H1 (cell line): Measurements from ENCODE around the gene LRP5. TPM values are rescaled to one million over a fixed set of nuclear protein-coding genes. Genes with fewer than 3 reads are reported as not detected.

Experiments
- CTCF ChIA-PET: fragments of 300-600 bp; sonication (Branson Sonifier 250); formaldehyde crosslinking; loops from one replicate; lab custom pipeline; 2021; ENCODE audit not compliant: partially characterized antibody; lab: Charles Lee
- POLR2A ChIA-PET: fragments of 300-600 bp; sonication (Branson Sonifier 250); formaldehyde crosslinking; loops from one replicate; lab custom pipeline; 2021; ENCODE audit warnings: inconsistent platforms; ENCODE audit not compliant: partially characterized antibody; lab: Charles Lee
- DNase-seq, 2 experiments: peaks; one replicate each; pipeline versions ENCODE4 v3.0.0 to v3.0.0-alpha.2; 2010 to 2022; ENCODE audit warnings: low spot score in 2 of 2, low read depth in 1 of 2, mixed read lengths in 1 of 2
- FAIRE-seq: peaks from 2 replicates; lab custom pipeline; 2011; peaks lifted over from hg19 to GRCh38; lab: Jason Lieb, UNC
- H2AFZ ChIP-seq: 2 replicates; pipeline ENCODE4 v1.8.1; 2012; ENCODE audit warnings: low read length, inconsistent platforms
- H2AK5ac ChIP-seq: 2 replicates; pipeline ENCODE4 v1.6.1; 2013; ENCODE audit warnings: low read depth, low read length
- H2BK120ac ChIP-seq: replicated peaks from 2 replicates; pipeline ENCODE3; 2013; ENCODE audit warnings: low read depth, low read length, inconsistent platforms
- H2BK12ac ChIP-seq: 2 replicates; pipeline ENCODE4 v1.6.1; 2013; ENCODE audit warnings: low read depth, low read length
- H2BK15ac ChIP-seq: 2 replicates; pipeline ENCODE4 v1.6.1; 2013; ENCODE audit warnings: low read length
- H2BK20ac ChIP-seq: 2 replicates; pipeline ENCODE4 v1.6.1; 2013; ENCODE audit warnings: low read length
- H2BK5ac ChIP-seq: 2 replicates; pipeline ENCODE4 v1.6.1; 2013; ENCODE audit warnings: low read depth, low read length
- H3K14ac ChIP-seq: 2 replicates; pipeline ENCODE4 v1.6.1; 2013; ENCODE audit warnings: inconsistent platforms; ENCODE audit not compliant: insufficient read length
- H3K18ac ChIP-seq: 2 replicates; pipeline ENCODE4 v1.6.1; 2013; ENCODE audit warnings: low read length; ENCODE audit errors: extremely low read depth
- H3K23ac ChIP-seq: 2 replicates; pipeline ENCODE4 v1.6.1; 2013; ENCODE audit warnings: inconsistent platforms; ENCODE audit not compliant: insufficient read length
- H3K23me2 ChIP-seq: 2 replicates; pipeline ENCODE4 v1.6.1; 2013; ENCODE audit warnings: low read depth, low read length
- H3K27ac ChIP-seq: 2 replicates; pipeline ENCODE4 v1.6.1; 2011; ENCODE audit warnings: low read depth, low read length, inconsistent platforms
- H3K27me3 ChIP-seq, 4 experiments: replicated peaks in 1 of 4; 1 replicate in 1 of 4; 2 replicates in 3 of 4; pipeline versions ENCODE4 v1.6.1 to v1.8.1; 2011 to 2013; ENCODE audit warnings: low read length in 3 of 4, mild to moderate bottlenecking in 3 of 4, inconsistent platforms in 2 of 4, mixed read lengths in 2 of 4, moderate library complexity in 1 of 4; ENCODE audit not compliant: control insufficient read depth in 3 of 4, insufficient read depth in 3 of 4; ENCODE audit errors: extremely low read depth in 1 of 4
- H3K36me3 ChIP-seq, 4 experiments: 2 replicates each; pipeline versions ENCODE4 v1.6.1 to v1.8.1; 2011 to 2013; ENCODE audit warnings: mild to moderate bottlenecking in 4 of 4, low read length in 3 of 4, moderate library complexity in 2 of 4, control low read depth in 1 of 4, inconsistent platforms in 1 of 4; ENCODE audit not compliant: insufficient read depth in 4 of 4, control insufficient read depth in 2 of 4
- H3K4ac ChIP-seq: replicated peaks from 2 replicates; pipeline ENCODE3; 2013; ENCODE audit warnings: low read length, low read depth, mixed read lengths, inconsistent platforms; ENCODE audit not compliant: insufficient read length
- H3K4me1 ChIP-seq, 4 experiments: replicated peaks in 1 of 4; 1 replicate in 1 of 4; 2 replicates in 3 of 4; pipeline versions ENCODE4 v1.6.1 to v1.8.1; 2011 to 2013; ENCODE audit warnings: low read length in 3 of 4, inconsistent platforms in 2 of 4, mixed read lengths in 1 of 4; ENCODE audit not compliant: insufficient read depth in 4 of 4, control insufficient read depth in 3 of 4
- H3K4me2 ChIP-seq, 2 experiments: 2 replicates each; pipeline versions ENCODE4 v1.6.1 to v1.8.1; 2011 to 2013; ENCODE audit warnings: low read depth in 2 of 2, low read length in 2 of 2, control low read depth in 1 of 2, inconsistent platforms in 1 of 2, mild to moderate bottlenecking in 1 of 2; ENCODE audit not compliant: insufficient read depth in 1 of 2
- H3K4me3 ChIP-seq, 4 experiments: fragments of 200-600, 300-600 bp in 1 of 4; sonication (generic), shearing (Covaris generic), sonication (Bioruptor Twin) in 1 of 4; 2 replicates each; pipeline versions ENCODE4 v1.5.1 to v1.8.1; 2011 to 2016; ENCODE audit warnings: low read length in 4 of 4, low read depth in 3 of 4, control low read depth in 2 of 4, inconsistent platforms in 2 of 4, mild to moderate bottlenecking in 2 of 4, mixed read lengths in 1 of 4, moderate library complexity in 1 of 4; ENCODE audit not compliant: insufficient read depth in 2 of 4; ENCODE audit errors: extremely low read depth in 1 of 4
- H3K56ac ChIP-seq: replicated peaks from 2 replicates; pipeline ENCODE3; 2013; ENCODE audit warnings: low read depth, mild to moderate bottlenecking, mixed read lengths, low read length, inconsistent platforms; ENCODE audit not compliant: insufficient read length
- H3K79me1 ChIP-seq: 2 replicates; pipeline ENCODE4 v1.6.1; 2013; ENCODE audit warnings: low read depth, low read length, control low read depth
- H3K79me2 ChIP-seq, 2 experiments: 2 replicates each; pipeline versions ENCODE4 v1.6.1 to v1.8.1; 2012 to 2013; ENCODE audit warnings: low read length in 2 of 2, mild to moderate bottlenecking in 2 of 2, inconsistent platforms in 1 of 2; ENCODE audit not compliant: insufficient read depth in 2 of 2, control insufficient read depth in 1 of 2
- H3K9ac ChIP-seq, 4 experiments: replicated peaks in 1 of 4; 1 replicate in 1 of 4; 2 replicates in 3 of 4; pipeline versions ENCODE4 v1.6.1 to v1.8.1; 2011 to 2013; ENCODE audit warnings: low read depth in 3 of 4, low read length in 3 of 4, control low read depth in 2 of 4, mild to moderate bottlenecking in 2 of 4, moderate library complexity in 2 of 4, inconsistent platforms in 1 of 4; ENCODE audit errors: extremely low read depth in 1 of 4
- H3K9me3 ChIP-seq, 2 experiments: 2 replicates each; pipeline versions ENCODE4 v1.6.1 to v1.8.1; 2012 to 2013; ENCODE audit warnings: mild to moderate bottlenecking in 2 of 2, moderate library complexity in 2 of 2, control low read depth in 1 of 2, inconsistent platforms in 1 of 2, low read depth in 1 of 2, low read length in 1 of 2, mixed read lengths in 1 of 2; ENCODE audit not compliant: insufficient read depth in 2 of 2
- H4K20me1 ChIP-seq, 2 experiments: replicated peaks in 1 of 2; 2 replicates each; pipeline versions ENCODE3 to v1.8.1; 2011 to 2013; ENCODE audit warnings: inconsistent platforms in 2 of 2, low read length in 2 of 2, mild to moderate bottlenecking in 1 of 2; ENCODE audit not compliant: insufficient read depth in 2 of 2, control insufficient read depth in 1 of 2
- H4K5ac ChIP-seq: 2 replicates; pipeline ENCODE4 v1.6.1; 2013; ENCODE audit warnings: low read length, low read depth, mixed read lengths, inconsistent platforms; ENCODE audit not compliant: insufficient read length
- H4K8ac ChIP-seq: 2 replicates; pipeline ENCODE4 v1.8.0; 2013; ENCODE audit warnings: mild to moderate bottlenecking, moderate library complexity, low read length, inconsistent platforms; ENCODE audit not compliant: insufficient read depth; ENCODE audit errors: extremely low read depth
- H4K91ac ChIP-seq: replicated peaks from 2 replicates; pipeline ENCODE3; 2013; ENCODE audit warnings: low read length, mixed read lengths, inconsistent platforms; ENCODE audit not compliant: insufficient read length
- BACH1 ChIP-seq: IDR thresholded peaks from 2 replicates; pipeline ENCODE4 v1.6.1; 2012; ENCODE audit warnings: low read length, improper control_type of control experiment
- CTBP2 ChIP-seq: IDR thresholded peaks from 2 replicates; pipeline ENCODE4 v1.7.0; 2011; ENCODE audit warnings: borderline replicate concordance, mild to moderate bottlenecking, moderate library complexity, mixed read lengths, low read length; ENCODE audit not compliant: insufficient read depth, insufficient read length
- JUND ChIP-seq: IDR thresholded peaks from 2 replicates; pipeline ENCODE4 v1.6.1; 2011; ENCODE audit warnings: mild to moderate bottlenecking, improper control_type of control experiment, low read length
- RXRA ChIP-seq: IDR thresholded peaks from 2 replicates; pipeline ENCODE4 v1.6.1; 2011; ENCODE audit warnings: low read depth, mild to moderate bottlenecking, low read length, moderate library complexity; ENCODE audit not compliant: insufficient read depth
- SIRT6 ChIP-seq: IDR thresholded peaks from one replicate; pipeline ENCODE4 v1.7.1; 2012; ENCODE audit warnings: low read length, inconsistent platforms
- SP1 ChIP-seq: IDR thresholded peaks from 2 replicates; pipeline ENCODE4 v1.6.1; 2011; ENCODE audit warnings: low read depth, low read length
- SRF ChIP-seq: IDR thresholded peaks from 2 replicates; pipeline ENCODE4 v1.6.1; 2011; ENCODE audit warnings: mild to moderate bottlenecking, low read depth, low read length, moderate library complexity
- TAF1 ChIP-seq: IDR thresholded peaks from 2 replicates; pipeline ENCODE4 v1.6.1; 2011; ENCODE audit warnings: mild to moderate bottlenecking, low read depth, low read length
- WGBS, 2 experiments: shearing (Covaris generic) in 1 of 2; methylation state at CpG; one replicate each; pipeline versions ENCODE4 v1.1.6 to v1.1.7; 2013 to 2015; ENCODE audit warnings: low lambda C conversion rate in 2 of 2, mixed read lengths in 2 of 2, inconsistent platforms in 1 of 2, low coverage in 1 of 2, missing lambda C conversion rate in 1 of 2; ENCODE audit not compliant: insufficient replicate concordance in 2 of 2, insufficient coverage in 1 of 2, insufficient read length in 1 of 2; ENCODE audit errors: extremely low coverage in 1 of 2, missing lambda C conversion rate in 1 of 2; 5-methylcytosine and 5-hydroxymethylcytosine counted together
- polyA plus RNA-seq, 7 experiments: library from polyadenylated mRNA; depleted of rRNA in 3 of 7; stranded (reverse) in 5 of 7; unstranded in 2 of 7; fragments of >200 nt in 5 of 7; fragments of 200-250 nt in 2 of 7; gene quantifications; 1 replicate in 5 of 7; 2 replicates in 1 of 7; 4 replicates in 1 of 7; pipeline versions ENCODE4 v1.2.1 to v1.2.3, GENCODE V29; 2011 to 2013; ENCODE audit warnings: missing spikeins in 2 of 7, mixed read lengths in 2 of 7
- total RNA-seq: library from RNA; stranded (reverse); fragmentation: NEBNext Ultra II Directional; extraction: Animal tissue kit (Norgen Biotek cat#: 25700); gene quantifications from 2 replicates; pipeline ENCODE4 v1.2.1, GENCODE V29; 2021

LRP5 gene
- total and polyA plus RNA-seq, 2 of the 8 experiments (the other 6 are each of a cell fraction or from before 2014, with no cell fraction given), result 19.0 to 38.9 TPM

- Histone ChIP-seq H2BK15ac (no peak overlapping the region; the same call in 1 of the 2 replicates), H3K23me2 (no peaks in the 10 kb centered on the region), H3K27me3 (no peaks in the 10 kb centered on the region), H3K36me3 (no peaks in the 10 kb centered on the region), H2BK12ac (peak overlapping the region; percentile 84; the same call in 1 of the 2 replicates), H4K8ac (no peak overlapping the region), H4K5ac (peak overlapping the region; percentile 0), H3K4me1 (peaks cover 31 to 65% (median 47%) of the 10 kb centered on the region in 4 experiments), H2BK5ac (peak overlapping the region; percentile 76), H3K79me1 (peaks cover 19% of the 10 kb centered on the region), H2BK20ac (peak overlapping the region; percentile 94), H3K4ac (peak overlapping the region; percentile 90), H2AK5ac (peak overlapping the region; percentile 97; the same call in 1 of the 2 replicates), H3K4me2 (peak overlapping the region; percentile 39 to 53), H3K14ac (no peak overlapping the region), H2AFZ (no peak overlapping the region), H3K23ac (no peak overlapping the region), H3K9ac (peak overlapping the region in 1 of 4 experiments; percentile 22; a peak in 1 of 7 replicates), H3K56ac (no peak overlapping the region), H3K27ac (no peak overlapping the region; the same call in 1 of the 2 replicates), H3K79me2 (peaks cover 0 to 67% of the 10 kb centered on the region in 2 experiments; a peak in 3 of 4 replicates), H3K9me3 (no peaks in the 10 kb centered on the region), H2BK120ac (no peak overlapping the region), H4K91ac (peak overlapping the region; percentile 76), H3K18ac (peak overlapping the region; percentile 91), H4K20me1 (peaks cover 0 to 4% of the 10 kb centered on the region in 2 experiments), H3K4me3 (peak overlapping the region in 1 of 4 experiments; percentile 38; a peak in 2 of 8 replicates)
- no peak for DNase-seq
- no peak for FAIRE-seq
- ChIA-PET POLR2A (interaction anchor here (0.7 to 2.7 kb wide), 5 partner anchors 9 to 56 kb away, joined by 3 to 17 read pairs (median 3); partner anchors contain the start of gene C11orf24), CTCF (interaction anchor here (0.8 to 3.9 kb wide), 8 partner anchors 8 to 112 kb away, joined by 3 to 32 read pairs (median 6); no protein-coding TSS in a partner anchor)
- WGBS, 2 experiments, result 76% methylated on average over 19 of the region's 19 CpGs; no CpG with 5 or more reads in 1 of the 2 experiments
- TF ChIP-seq TAF1 (no peak), SP1 (no peak), JUND (no peak), SRF (no peak), CTBP2 (no peak), BACH1 (no peak), SIRT6 (no peak), RXRA (no peak)
Observed at GRCh38 chr11:68327586-68328370, 15.4 kb downstream of the LRP5 start.
